ENCODE data around the gene ZNF668. TPM values are rescaled to one million over a fixed set of nuclear protein-coding genes. Genes with fewer than 3 reads are reported as not detected.

The ZNF668 gene
- total and polyA plus RNA-seq, 2 of the 13 experiments (the other 11 are each of a cell fraction or from before 2014, with no cell fraction given) = 3.8 to 9.8 TPM

- TF ChIP-seq EP300 (IDR thresholded peaks at IDR 0.05; ENCODE audit: low read depth in 2 of 2, low read length in 2 of 2) (peak in 1 of 2 experiments; percentile 65; a peak in 1 of 4 replicates), EP300 (CRISPR knock-in tag; IDR thresholded peaks at IDR 0.05; ENCODE audit: borderline replicate concordance) (no peak), CAMTA2 (CRISPR knock-in tag; IDR thresholded peaks at IDR 0.05; ENCODE audit: borderline replicate concordance) (no peak), ZSCAN12 (CRISPR knock-in tag; IDR thresholded peaks at IDR 0.05) (no peak), FOXO1 (CRISPR knock-in tag; IDR thresholded peaks at IDR 0.05) (peak; percentile 35; the same call in 1 of the 2 replicates), FOXA3 (CRISPR knock-in tag; IDR thresholded peaks at IDR 0.05) (peak; percentile 36; the same call in 1 of the 2 replicates), BHLHE40 (IDR thresholded peaks at IDR 0.05; ENCODE audit: low read length) (no peak), FOXA1 (IDR thresholded peaks at IDR 0.05) (no peak), FOXA1 (CRISPR knock-in tag; IDR thresholded peaks at IDR 0.05) (peak; percentile 10; the same call in 1 of the 2 replicates), KDM1A (CRISPR knock-in tag; IDR thresholded peaks at IDR 0.05) (0 out of 2 replicates have a peak, but pooled peaks have one; percentile 16), HMG20A (CRISPR knock-in tag; IDR thresholded peaks at IDR 0.05; ENCODE audit: borderline replicate concordance) (no peak), ZMYM3 (CRISPR knock-in tag; IDR thresholded peaks at IDR 0.05) (peak; percentile 62), GATAD2A (CRISPR knock-in tag; IDR thresholded peaks at IDR 0.05) (0 out of 2 replicates have a peak, but pooled peaks have one; percentile 33), SOX13 (IDR thresholded peaks at IDR 0.05) (no peak), SOX13 (CRISPR knock-in tag; conservative IDR thresholded peaks at IDR 0.05 in 1 of 2, IDR thresholded peaks at IDR 0.05 in 1 of 2) (peak in 1 of 2 experiments; percentile 59; a peak in 1 of 4 replicates), ZNF768 (CRISPR knock-in tag; IDR thresholded peaks at IDR 0.05) (no peak), ETV5 (CRISPR knock-in tag; IDR thresholded peaks at IDR 0.05; ENCODE audit: borderline replicate concordance) (peak; percentile 31; the same call in 1 of the 2 replicates), ZNF350 (CRISPR knock-in tag; IDR thresholded peaks at IDR 0.05; ENCODE audit: borderline replicate concordance, low read depth) (no peak), HDAC2 (CRISPR knock-in tag; IDR thresholded peaks at IDR 0.05) (no peak), ZNF547 (CRISPR knock-in tag; IDR thresholded peaks at IDR 0.05) (no peak), NFIC (IDR thresholded peaks at IDR 0.05; ENCODE audit: low read length) (0 out of 2 replicates have a peak, but pooled peaks have one; percentile 22), ZNF10 (CRISPR knock-in tag; IDR thresholded peaks at IDR 0.05; ENCODE audit: borderline replicate concordance, low read depth) (no peak), ZNF362 (CRISPR knock-in tag; IDR thresholded peaks at IDR 0.05; ENCODE audit: borderline replicate concordance) (peak; percentile 93), MATR3 (CRISPR knock-in tag; IDR thresholded peaks at IDR 0.05) (no peak), SOX6 (IDR thresholded peaks at IDR 0.05) (no peak), SOX6 (CRISPR knock-in tag; IDR thresholded peaks at IDR 0.05) (peak; percentile 62), ZNF772 (CRISPR knock-in tag; IDR thresholded peaks at IDR 0.05) (no peak)
- TF ChIP-seq, protein P1, sequence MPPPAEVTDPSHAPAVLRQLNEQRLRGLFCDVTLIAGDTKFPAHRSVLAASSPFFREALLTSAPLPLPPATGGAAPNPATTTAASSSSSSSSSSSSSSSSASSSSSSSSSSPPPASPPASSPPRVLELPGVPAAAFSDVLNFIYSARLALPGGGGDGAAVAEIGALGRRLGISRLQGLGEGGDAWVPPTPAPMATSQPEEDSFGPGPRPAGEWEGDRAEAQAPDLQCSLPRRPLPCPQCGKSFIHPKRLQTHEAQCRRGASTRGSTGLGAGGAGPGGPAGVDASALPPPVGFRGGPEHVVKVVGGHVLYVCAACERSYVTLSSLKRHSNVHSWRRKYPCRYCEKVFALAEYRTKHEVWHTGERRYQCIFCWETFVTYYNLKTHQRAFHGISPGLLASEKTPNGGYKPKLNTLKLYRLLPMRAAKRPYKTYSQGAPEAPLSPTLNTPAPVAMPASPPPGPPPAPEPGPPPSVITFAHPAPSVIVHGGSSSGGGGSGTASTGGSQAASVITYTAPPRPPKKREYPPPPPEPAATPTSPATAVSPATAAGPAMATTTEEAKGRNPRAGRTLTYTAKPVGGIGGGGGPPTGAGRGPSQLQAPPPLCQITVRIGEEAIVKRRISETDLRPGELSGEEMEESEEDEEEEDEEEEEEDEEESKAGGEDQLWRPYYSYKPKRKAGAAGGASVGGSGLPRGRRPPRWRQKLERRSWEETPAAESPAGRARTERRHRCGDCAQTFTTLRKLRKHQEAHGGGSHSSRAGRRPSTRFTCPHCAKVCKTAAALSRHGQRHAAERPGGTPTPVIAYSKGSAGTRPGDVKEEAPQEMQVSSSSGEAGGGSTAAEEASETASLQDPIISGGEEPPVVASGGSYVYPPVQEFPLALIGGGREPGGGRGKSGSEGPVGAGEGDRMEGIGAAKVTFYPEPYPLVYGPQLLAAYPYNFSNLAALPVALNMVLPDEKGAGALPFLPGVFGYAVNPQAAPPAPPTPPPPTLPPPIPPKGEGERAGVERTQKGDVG (CRISPR knock-in tag; IDR thresholded peaks at IDR 0.05; ENCODE audit: borderline replicate concordance) = no peak
Measured at GRCh38 chr16:31023627-31024226, 50.3 kb downstream of the ZNF668 start (continued).

Data from HepG2 (cell line).